Activated CD4-positive, alpha-beta T cell treated with anti-CD3 and anti-CD28 coated beads for 48 hours (primary cell): ENCODE data around the gene MLIP.
"Not testable (repeated sequence)": the region's sequence is repeated elsewhere in the genome, so short reads cannot be mapped to it uniquely, and the experiment has no call there.

Source experiments
- DNase-seq: peaks from one replicate; pipeline ENCODE4 v3.0.0-alpha.2; 2020

MLIP gene

GRCh38 chr6:54151861-54152260 lies 40.6 kb downstream of the MLIP start:
- no peak for DNase-seq

- no peak for DNase-seq
Observed at GRCh38 chr6:54156650-54157250, 45.5 kb downstream of the MLIP start.

- no peak for DNase-seq
Observed at GRCh38 chr6:54157405-54157804, 46.2 kb downstream of the MLIP start.

- no peak for DNase-seq
Observed at GRCh38 chr6:54173089-54173488, 61.8 kb downstream of the MLIP start.

GRCh38 chr6:54179152-54179551 lies 67.9 kb downstream of the MLIP start:
- no peak for DNase-seq

GRCh38 chr6:54183616-54184015 lies 72.4 kb downstream of the MLIP start:
- DNase-seq = no peak

- DNase-seq = no peak
Observed at GRCh38 chr6:54185885-54186284, 74.6 kb downstream of the MLIP start.

GRCh38 chr6:54188846-54189245 lies 77.6 kb downstream of the MLIP start:
- no peak for DNase-seq

- DNase-seq = no peak
Observed at GRCh38 chr6:54191461-54191860, 80.2 kb downstream of the MLIP start.

GRCh38 chr6:54192993-54193392 lies 81.8 kb downstream of the MLIP start:
- no peak for DNase-seq

GRCh38 chr6:54193560-54193959 lies 82.3 kb downstream of the MLIP start:
- no peak for DNase-seq

- no peak for DNase-seq
Observed at GRCh38 chr6:54194067-54194466, 82.8 kb downstream of the MLIP start.

- no peak for DNase-seq
Observed at GRCh38 chr6:54195637-54196036, 84.4 kb downstream of the MLIP start.

GRCh38 chr6:54196905-54197304 lies 85.7 kb downstream of the MLIP start:
- DNase-seq = no peak

GRCh38 chr6:54198134-54198533 lies 86.9 kb downstream of the MLIP start:
- DNase-seq = no peak

- not testable (repeated sequence) for DNase-seq
Observed at GRCh38 chr6:54203474-54204035, 92.3 kb downstream of the MLIP start.

- DNase-seq = no peak
Observed at GRCh38 chr6:54204921-54205591, 93.8 kb downstream of the MLIP start.

- DNase-seq = no peak
Observed at GRCh38 chr6:54206510-54206909, 95.3 kb downstream of the MLIP start.

- DNase-seq = not testable (repeated sequence)
Observed at GRCh38 chr6:54209983-54210382, 98.7 kb downstream of the MLIP start.

GRCh38 chr6:54214286-54214685 lies 103.0 kb downstream of the MLIP start:
- no peak for DNase-seq

GRCh38 chr6:54216336-54216735 lies 105.1 kb downstream of the MLIP start:
- no peak for DNase-seq

GRCh38 chr6:54217018-54217417 lies 105.8 kb downstream of the MLIP start:
- DNase-seq = no peak

- DNase-seq = no peak
Observed at GRCh38 chr6:54222217-54222616, 111.0 kb downstream of the MLIP start.

GRCh38 chr6:54232703-54233102 lies 121.5 kb downstream of the MLIP start:
- no peak for DNase-seq

- DNase-seq = no peak
Observed at GRCh38 chr6:54234539-54234938, 123.3 kb downstream of the MLIP start.
